HG03159 (cell line): Measurements from ENCODE around the gene KCNK4.
A peak's percentile ranks its signal among the peaks of the same experiment; 100 is the strongest.

Source experiments
- ATAC-seq: cut with Tn5 transposase; IDR thresholded peaks from one replicate; pipeline ENCODE4 v1.9.1; 2021; ENCODE audit warnings: mild to moderate bottlenecking, moderate library complexity; ENCODE audit not compliant: unreplicated experiment

KCNK4 gene

DNA sequence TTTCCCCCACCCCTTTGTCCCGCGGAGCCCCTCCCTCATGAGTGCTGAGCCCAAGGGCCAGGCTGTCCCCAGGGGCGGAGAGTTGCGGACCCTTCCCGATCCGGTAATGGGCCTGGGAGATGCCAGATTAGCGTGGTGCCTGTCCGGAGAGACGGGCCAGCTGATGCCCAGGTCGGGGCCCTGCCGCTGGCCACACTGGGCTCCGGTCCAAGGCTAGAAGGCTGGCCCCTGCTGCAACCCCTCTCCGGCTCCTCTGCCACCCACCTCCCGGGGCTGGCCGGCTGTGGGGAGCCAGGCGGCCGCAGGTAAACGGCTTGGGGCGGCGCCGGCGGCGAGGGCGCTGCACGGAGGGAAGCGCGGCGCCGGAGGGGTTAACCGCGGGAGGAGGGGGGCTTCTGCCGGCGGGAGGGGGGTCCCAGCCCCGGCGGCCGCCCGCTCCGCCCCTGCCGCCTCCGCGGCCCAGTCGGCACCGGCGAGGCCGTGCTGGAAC is at the start of gene KCNK4:
Gene KCNK4, plus strand, starts transcription at position 41 of the 490 bp plus-strand sequence. CDS start 1,717 bp downstream, outside the sequence.
- ATAC-seq: no peak

DNA sequence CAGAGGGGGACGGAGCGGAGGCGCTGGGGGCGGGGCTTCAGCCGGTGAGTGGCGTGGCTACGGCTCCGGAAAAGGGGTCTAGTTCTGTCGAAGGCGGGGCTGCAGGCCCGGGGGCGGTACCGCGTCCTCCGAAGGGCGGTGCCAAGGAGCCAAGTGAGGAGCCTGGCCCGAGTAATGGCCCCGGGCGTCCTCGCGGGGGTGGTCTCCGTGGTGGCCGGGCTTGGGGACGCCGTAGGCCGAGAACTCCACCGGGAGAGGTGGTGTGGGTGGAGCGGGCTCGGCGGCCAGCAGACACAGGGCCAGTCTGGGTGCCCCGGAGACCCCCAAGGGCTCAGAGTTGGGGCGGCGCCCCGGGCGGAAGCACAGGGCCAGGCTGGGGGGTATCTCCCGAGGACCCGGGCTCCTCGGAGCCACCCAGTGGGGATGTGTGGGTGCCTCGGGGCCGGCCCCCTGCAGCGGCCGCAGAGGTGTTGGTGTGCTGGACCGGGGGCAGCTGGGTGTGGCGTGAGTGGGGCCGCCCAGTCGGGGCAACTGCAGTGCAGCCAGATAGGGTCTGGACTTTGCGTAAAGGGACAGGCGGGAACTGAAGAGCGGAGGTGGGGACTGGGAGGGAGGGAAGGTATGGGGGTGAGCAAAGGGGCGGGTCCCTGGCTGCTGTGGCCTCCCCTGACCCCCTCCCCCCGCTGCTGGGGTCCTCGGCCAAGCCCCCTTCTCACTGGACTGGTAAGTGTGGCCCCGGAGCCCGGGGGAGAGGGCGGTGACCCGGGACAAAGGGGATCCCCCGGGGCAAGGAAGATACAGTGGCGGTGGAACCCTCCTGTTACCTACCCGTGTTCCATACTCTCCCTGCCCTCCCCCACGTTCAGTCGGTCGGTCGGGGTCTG is 49.4 kb upstream of the KCNK4 start:
- peak; percentile 57 for ATAC-seq

DNA sequence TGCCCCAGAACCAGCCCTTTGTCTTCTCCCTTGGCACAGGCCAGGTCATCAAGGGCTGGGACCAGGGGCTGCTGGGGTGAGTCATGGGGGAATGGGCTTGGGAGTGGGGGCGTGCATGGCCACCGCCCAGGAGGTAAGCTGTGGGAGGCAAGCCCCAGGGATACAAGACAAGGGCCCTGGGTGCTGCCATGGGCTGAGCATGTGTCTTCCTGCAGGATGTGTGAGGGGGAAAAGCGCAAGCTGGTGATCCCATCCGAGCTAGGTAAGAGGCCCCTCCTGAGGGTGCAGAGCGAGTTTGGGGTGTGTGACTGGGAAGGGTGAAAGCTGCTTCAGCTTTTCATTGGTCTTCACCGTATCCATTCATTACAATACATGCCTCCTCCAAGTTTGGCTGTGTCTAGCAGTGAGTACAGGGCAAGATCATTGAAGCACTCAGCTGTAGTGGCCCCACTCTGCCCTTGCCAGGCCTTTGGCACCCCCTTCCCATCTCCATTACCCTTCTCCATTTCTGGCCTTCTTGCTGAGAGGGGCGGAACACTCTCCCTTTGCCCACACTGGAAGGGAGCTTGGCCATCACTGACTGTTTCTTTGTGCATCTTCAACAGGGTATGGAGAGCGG is 47.8 kb upstream of the KCNK4 start:
- no peak for ATAC-seq

DNA sequence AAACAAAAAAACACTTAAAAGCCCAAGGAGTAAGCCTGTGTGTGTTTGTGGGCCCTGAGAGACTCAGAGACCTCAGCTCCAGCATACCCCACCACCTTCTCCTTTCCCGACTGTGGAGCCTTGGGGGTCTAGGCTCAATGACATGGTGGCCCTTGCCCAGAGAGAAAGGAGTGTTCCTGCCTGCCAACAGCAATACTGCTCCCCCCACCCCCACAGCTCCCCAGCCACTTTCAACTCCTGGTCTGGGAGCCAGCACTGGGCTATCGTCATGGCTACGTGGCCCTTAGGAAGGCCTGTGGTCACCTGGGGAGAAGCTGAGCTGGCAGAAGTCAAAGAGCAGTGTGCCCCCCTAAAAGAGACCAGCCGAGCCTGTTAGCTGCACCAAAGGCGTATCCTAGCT is 47.0 kb upstream of the KCNK4 start:
- ATAC-seq: no peak

DNA sequence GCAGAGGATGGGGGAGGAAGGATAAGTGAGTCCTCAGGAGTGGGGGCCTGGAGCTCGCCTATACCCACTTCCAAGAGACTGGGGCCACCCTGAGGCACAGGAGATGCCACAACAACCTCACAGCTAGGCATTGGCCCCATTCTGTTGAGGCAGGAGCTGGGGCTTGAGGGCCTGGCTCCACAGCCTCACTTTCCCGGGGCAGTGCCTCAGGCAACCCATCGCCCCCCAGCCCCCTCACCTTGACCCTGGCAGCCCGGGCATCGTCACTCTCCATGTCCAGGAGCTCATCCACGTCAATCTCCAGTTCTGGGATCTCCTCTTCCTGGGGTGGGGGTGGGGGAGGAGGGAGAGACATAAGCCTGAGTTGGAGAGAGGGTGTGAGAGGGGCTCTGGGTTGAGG is 46.1 kb upstream of the KCNK4 start:
- ATAC-seq: no peak

DNA sequence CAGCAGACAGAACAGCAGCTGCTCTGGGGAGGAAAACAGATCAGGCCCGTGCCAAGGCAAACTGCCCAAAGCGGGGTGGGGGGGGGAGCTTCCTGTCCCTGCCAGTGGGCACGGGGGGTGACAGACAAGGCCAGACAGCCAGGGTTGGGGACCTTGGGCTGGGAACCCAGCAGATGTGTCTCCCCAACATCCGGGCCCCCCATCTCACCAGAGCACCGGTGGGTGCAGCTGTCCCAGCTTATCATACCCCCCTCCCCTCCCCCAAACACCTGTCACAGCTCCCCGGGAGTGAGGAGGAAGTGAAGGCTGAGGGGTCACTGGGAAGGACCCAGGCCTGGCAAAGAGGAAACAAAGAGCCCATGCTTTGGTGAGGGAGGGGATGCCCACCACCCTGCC is 45.7 kb upstream of the KCNK4 start:
- ATAC-seq: no peak

DNA sequence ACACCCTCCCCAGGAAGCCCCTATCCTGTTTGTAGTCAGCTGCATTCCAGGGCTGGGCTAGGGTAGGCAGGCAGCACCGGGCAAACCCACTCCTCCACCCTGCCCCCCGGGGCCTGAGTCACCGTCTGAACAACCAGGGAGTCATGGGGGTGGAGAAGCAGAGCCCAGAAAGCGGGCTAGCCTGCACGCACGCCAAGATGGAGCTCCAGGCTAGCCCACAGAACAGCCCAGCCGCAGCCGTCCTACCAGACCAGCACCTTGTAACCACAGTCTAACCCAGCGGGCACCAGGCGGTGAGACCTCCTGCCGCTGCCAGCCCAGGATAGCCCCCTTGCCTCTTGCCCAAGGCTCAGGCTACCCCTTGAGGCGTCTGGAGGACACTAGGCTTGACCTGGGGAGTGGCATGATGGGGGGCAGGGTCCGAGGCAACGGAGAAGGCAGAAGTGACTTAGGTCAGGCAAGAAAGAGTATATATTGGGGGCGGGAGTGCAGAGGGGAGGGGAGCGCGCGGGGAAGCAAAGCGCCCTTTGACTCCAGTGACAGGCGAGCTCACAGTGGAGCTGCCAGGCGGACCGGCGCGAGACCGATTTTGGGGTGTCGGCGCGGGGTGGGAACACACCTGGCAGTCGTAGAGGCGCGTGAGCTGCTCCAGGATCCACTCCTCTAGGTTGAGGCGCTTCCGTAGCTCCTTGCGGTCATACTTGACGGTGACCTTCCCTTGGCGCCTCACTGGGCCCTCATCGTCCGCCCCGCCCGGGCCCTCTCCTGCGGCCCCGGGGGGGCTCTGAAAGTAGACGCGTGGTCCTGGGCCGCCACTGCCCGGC is 45.1 kb upstream of the KCNK4 start:
- ATAC-seq: no peak

DNA sequence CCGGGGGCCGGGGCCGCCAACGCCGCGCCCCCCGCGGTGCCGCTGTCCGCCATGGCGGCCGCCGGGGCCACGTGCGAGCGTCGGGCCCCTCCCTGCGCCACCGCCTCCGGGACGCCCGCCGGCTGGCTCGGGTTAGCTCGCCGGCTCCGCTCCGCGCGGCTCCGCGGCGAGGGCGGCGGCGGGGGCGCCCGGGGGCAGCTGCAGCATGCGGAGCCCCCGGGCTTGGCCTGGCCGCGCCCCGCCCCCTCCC is 44.6 kb upstream of the KCNK4 start:
- ATAC-seq: peak; percentile 12

DNA sequence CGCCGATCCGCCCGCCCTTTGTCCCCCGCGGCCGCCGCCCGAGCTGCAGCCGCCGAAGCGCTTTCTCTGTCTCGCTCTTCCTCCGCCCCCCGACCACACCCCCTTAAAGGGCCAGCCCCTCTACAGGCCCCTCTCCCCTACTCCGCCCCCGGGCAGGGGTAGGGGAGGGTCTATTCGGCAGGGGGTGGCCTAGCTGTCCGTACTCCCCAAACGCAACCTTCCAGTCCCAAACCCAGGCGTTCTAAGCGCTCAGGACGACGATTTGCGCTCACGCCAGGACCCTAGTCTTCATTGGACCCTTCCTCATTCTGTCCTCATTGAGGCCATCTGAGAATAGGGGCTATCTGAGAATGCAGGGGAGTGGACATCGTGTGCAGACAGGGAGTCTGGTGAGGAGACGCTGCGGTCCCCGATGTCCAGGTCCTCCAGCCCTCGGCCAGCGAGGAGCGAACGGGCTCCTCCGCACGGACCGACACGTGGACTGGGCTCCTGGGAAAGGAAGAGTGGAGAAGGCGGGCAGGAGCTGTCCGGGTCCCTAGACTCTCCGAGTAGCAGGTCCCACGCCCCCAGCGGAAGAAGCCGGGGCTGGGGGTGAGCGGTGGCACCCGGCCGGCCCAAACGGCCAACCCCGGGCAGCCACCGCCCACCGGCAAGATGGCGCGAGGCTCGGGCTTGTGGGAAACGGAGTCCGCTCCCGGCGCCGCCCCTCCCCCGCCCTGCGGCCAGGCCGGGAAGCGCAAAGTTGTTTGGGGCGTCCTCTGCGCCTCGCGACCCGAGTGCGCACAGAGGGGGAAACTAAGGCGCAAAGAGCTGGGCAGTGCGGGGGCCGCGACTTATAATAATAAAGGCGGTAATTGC is 44.0 kb upstream of the KCNK4 start, which contains the start of gene PPP1R14B:
Gene PPP1R14B, minus strand, starts transcription at position 73 of the 858 bp plus-strand sequence. CDS start 270 bp downstream, outside the sequence.
- peak; percentile 42 for ATAC-seq

DNA sequence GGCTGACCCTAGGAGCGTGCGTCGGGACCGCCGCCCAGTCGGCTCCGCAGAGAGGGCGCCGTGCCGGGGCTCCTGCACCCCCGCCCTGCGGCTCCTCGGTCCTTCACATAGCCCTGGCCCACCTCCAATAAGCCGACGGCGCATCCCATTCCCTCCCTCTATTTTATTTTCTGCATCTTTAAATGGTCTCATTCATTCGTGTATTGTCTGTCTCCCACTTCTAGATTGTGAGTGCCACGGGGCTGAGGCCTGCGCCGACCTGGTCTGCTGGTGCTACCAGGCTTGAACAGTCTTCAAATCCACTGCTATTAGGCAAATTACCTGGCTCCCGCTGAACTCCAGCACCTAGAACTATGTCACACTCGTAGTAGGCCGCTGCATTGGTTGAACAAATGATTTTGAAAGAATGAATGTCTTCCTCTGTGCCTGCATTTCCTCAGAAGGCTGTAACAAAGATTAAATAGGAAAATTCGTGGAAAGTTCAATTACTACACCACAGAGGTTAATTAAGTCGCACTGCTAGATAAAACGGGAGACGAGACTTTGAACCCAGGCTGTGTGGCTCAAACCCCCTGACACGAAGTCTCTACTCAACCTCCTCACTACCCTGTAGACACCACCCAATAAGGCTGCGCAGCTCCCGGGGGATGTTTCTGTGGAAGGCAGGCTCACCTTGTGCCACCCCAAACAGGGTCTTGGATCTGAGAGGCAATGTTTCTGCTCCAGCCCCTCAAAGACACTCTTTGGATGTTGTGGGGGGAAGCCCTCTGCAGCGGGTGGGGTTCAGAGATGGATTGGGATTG is 43.2 kb upstream of the KCNK4 start:
- ATAC-seq: no peak

DNA sequence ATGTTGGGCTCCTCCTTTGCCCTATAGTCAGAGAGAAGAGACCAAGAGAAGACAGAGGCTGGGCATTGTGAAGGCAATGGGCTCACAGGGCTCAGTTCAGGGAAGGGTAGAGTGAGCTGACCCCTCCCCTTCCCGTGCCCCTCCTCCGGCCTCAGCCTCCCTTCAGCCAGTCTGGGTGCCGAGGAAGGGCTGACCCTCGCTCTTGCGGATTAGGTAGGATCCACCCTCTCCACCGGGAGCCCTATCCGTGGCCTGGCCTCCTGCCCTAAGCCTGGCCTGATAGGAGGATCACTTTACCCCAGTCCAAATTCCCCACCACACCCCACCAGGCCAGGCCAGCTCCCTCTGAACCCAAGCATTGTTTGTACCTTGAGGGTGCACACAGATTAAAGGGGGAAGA is 42.5 kb upstream of the KCNK4 start:
- no peak for ATAC-seq

DNA sequence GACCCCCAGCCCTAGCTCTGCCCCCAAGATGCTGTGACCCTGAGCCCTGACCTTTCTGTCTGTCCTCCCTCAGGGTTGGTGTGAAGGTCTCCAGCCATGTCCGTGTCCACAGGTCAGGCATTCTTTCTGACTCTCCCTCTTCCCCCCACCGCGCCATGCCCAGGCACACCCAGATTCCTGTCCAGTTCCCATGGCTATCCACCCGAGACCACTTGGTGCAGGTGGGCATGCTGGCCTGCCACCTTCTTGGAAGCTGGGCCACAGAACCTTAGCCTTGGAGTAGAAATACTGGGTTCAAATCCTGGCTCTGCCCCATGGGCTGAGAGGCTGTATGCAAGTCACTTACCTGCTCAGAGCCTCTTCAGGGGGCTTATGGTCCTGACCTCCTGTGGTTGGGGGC is 42.1 kb upstream of the KCNK4 start:
- no peak for ATAC-seq

DNA sequence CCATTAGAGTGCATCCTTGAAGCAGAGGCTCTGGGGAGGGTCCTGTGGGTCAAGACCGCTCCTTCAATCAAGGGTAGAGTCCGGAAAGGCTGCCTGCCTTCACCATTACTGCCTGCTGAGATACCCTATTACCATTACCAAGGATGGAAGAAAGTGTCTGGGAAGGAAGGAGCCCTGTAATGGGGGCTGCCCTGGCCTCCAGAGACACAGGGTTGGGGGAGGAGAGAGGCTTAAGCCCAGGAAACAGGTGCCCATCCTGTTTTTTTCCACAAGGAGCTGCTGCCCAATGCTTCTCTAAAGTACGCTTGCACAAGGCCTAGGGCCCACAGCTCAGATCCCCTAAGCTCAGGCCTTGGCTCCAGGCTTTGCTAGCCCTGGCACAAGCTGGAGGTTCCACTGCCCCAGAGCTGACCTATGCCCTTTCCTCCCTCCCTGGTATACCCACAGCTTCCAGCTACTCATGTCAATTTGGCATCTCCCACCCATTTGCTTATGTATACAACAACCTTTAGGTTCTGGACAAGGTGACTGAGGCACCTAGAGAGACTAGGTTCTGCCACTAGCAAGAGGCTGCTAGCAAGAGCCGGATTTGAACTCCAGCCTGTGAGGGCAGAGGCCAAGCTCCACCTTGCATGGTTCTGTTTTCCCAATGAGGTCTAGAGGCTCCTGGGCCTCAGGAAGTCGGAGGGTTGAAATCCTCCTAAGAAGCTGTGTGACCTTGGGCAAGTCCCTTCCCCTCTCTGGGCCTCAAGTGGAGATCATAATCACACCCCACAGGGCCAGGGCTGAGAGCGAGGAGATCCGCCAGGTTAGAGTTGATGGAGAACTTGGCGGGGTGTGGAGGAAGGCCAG is 41.3 kb upstream of the KCNK4 start:
- ATAC-seq: no peak

DNA sequence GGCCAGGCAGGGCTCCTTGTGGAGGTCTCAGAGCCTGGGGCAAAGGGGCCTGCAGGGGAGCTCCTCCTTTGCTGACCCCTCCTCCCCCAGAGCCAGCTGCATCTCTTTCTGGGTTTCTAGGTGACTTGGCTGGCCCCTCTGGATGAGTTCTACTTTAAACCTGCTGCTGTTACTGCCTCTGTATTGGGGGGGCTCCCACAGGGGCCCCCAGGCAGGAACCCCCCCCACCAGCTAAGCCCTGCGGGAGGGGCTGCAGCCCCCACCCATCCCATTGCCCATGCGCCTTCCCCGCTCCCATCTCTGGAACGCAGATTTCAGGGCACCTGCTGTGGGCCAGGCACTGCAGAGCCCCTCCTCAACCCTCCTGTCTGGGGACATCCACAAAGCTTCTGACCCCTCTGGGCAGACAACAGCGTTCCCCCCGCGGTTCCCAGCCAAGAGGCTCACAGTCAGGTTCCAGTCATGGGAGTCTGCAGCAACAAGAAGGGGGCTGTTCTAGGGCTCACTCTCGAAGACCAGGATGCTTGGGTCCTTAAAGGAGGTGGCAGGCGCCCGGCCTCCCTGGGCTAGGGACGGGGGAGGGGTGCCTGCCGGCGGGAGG is 40.6 kb upstream of the KCNK4 start:
- no peak for ATAC-seq

DNA sequence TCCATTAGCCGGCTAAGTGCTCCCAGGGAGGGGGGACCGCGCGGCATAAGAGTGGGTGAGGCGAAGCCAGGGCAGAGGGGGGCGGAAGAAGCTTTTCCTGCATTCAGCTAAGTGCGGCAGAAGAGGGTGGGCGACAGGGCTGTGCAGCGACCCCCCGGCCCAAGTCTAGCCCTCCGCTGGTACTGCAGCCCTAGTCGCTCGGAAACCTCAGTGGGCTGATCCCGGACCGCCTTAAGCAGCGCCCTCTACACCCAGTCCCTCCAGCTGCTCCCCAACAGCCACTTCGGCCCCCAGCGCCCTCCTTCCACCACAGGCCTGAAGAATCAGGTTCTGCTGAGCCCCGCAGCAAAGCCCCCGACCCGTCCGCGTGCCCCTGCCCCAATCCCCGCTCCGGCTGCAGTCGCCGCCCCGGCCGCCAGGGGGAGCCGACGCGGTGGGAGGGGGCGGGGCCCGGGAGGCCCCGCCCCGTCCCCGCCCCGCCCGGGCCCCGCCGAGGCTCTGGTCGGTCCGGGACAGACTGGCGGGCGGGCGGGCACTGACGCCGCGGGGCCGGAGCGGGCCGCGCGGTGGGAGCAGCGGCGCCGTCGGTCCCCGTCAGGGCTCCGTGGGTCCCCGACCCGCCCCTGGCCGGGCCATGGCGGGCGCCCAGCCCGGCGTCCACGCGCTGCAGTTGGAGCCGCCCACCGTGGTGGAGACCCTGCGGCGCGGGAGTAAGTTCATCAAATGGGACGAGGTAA is 39.9 kb upstream of the KCNK4 start, which contains the start of gene PLCB3:
Gene PLCB3, plus strand, starts transcription at position 515 of the 737 bp plus-strand sequence. Its CDS starts 120 bp downstream, at position 635.
- peak; percentile 37 for ATAC-seq

DNA sequence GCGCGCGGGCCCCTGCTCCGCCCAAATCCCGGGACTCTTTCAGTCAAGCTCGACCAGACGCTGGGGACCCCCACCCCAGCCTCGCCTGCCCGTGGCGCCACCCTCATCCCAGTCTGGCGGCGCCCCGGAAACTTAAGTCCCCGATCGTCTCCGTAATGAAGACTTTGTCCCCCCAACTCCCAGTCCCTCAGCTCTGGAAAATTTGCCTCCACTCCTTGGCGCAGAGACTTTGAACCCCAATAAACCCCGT is 39.4 kb upstream of the KCNK4 start:
- ATAC-seq: no peak

DNA sequence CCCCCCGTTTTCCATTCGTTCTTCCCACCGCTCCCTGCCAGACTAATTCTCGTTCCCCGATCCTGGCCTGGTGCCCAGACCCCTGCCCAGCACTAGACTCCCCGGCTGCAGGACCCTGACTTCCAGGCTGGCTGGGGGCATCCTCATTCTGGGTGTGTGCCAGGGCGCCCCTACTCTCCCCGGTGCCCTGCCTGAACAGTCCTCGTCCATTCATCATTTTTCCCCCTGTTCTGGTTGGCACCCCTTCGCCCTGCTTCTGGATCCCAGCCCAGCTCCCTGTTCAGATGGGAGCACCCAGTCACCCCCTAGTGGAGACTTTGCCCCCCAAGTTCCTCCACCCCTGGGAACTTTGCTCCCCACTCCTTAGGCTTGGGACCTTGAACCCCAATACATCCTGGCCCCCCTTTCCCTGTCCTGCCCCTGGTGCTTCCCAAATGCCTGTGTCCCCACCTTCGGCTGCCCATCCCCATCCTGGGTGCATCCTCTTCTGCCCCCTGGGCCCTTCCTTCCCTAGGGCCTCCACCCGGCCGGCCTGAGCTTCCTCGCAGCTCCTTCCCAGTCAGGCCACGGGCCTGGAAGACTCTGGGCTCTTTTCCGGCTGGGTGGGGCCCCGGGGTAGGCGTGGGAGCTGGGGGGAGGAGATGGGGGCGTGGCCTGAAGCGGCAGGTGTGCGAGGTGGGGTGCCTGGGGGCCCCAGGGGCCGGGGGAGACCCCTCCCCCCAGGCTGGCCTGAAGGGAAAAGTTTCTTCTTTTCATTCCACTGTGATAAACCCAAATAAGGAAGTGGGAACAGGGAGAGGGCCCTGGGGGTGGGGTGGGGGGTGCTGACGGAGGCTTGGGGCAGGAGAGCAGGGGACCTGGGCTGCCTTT is 38.9 kb upstream of the KCNK4 start:
- no peak for ATAC-seq
